HepG2 (cell line): ENCODE data around the gene AGPAT3. TPM values are rescaled to one million over a fixed set of nuclear protein-coding genes. Genes with fewer than 3 reads are reported as not detected.

Experiments
- ATAC-seq: fragments of 200-7000 bp; cut with Tn5 transposase; 3 replicates; pipeline ENCODE4 v1.9.1; 2020; ENCODE audit warnings: mild to moderate bottlenecking, moderate library complexity
- BruUV-seq: library from RNA; stranded (reverse); fragments of 400-500 nt; replicated peaks from 2 replicates; lab custom pipeline; 2021; lab: Mats Ljungman, UMichigan
- CTCF ChIA-PET: fragments of 300-600 bp; formaldehyde crosslinking; extraction: SDS; loops from one replicate; lab custom pipeline; 2021; ENCODE audit warnings: low total read pairs, inconsistent platforms, low intra/inter-chr PET ratio; lab: Yijun Ruan, JAX
- POLR2A ChIA-PET: fragments of 350-600 bp; sonication (Branson Sonifier 250); formaldehyde crosslinking; loops from one replicate; lab custom pipeline; 2020; ENCODE audit warnings: antibody characterized with exemption, inconsistent platforms; lab: Yijun Ruan, JAX
- DNase-seq: peaks from one replicate; pipeline ENCODE4 v3.0.0-alpha.2; 2015; ENCODE audit warnings: low spot score
- FAIRE-seq: peaks from 3 replicates; lab custom pipeline; 2011; peaks lifted over from hg19 to GRCh38; lab: Jason Lieb, UNC
- H2AFZ ChIP-seq: one replicate; pipeline ENCODE4 v1.6.1; 2011; ENCODE audit warnings: low read length, inconsistent platforms
- H3K27ac ChIP-seq: fragments of 300-600 bp; 3 replicates; pipeline ENCODE4 v1.8.0; 2011; ENCODE audit warnings: mixed run types, mild to moderate bottlenecking, mixed read lengths, low read length, inconsistent platforms; ENCODE audit not compliant: insufficient read depth; ENCODE audit errors: extremely low read length
- H3K27me3 ChIP-seq, 2 experiments: fragments of 200-600 bp in 1 of 2; 2 replicates in 1 of 2; 3 replicates in 1 of 2; pipeline versions ENCODE4 v1.6.0 to v1.8.0; 2011; ENCODE audit warnings: low read length in 2 of 2, mild to moderate bottlenecking in 2 of 2, moderate library complexity in 2 of 2, inconsistent platforms in 1 of 2; ENCODE audit not compliant: insufficient read depth in 2 of 2, control insufficient read depth in 1 of 2
- H3K36me3 ChIP-seq, 2 experiments: fragments of 200-600 bp in 1 of 2; replicated peaks in 1 of 2; 2 replicates in 1 of 2; 3 replicates in 1 of 2; pipeline versions ENCODE4 v1.5.1 to v1.8.0; 2011; ENCODE audit warnings: low read length in 2 of 2, inconsistent platforms in 1 of 2; ENCODE audit not compliant: insufficient read depth in 2 of 2, control insufficient read depth in 1 of 2
- H3K4me1 ChIP-seq: 2 replicates; pipeline ENCODE4 v1.5.1; 2012; ENCODE audit warnings: low read length, inconsistent platforms; ENCODE audit not compliant: insufficient read depth
- H3K4me2 ChIP-seq: 2 replicates; pipeline ENCODE4 v1.6.0; 2011; ENCODE audit warnings: low read depth, low read length, inconsistent platforms
- H3K4me3 ChIP-seq, 3 experiments: fragments of 200-600 bp in 1 of 3; sonication (generic), shearing (Covaris generic) in 1 of 3; replicated peaks in 1 of 3; 2 replicates each; pipeline ENCODE4 v1.5.1; 2011 to 2016; ENCODE audit warnings: low read length in 3 of 3, inconsistent platforms in 2 of 3, low read depth in 2 of 3, mild to moderate bottlenecking in 2 of 3, control low read depth in 1 of 3, mixed read lengths in 1 of 3; ENCODE audit not compliant: insufficient read depth in 1 of 3
- H3K79me2 ChIP-seq: one replicate; pipeline ENCODE4 v1.6.1; 2011; ENCODE audit warnings: low read length, inconsistent platforms; ENCODE audit not compliant: insufficient read depth
- H3K9ac ChIP-seq: 2 replicates; pipeline ENCODE4 v1.6.0; 2011; ENCODE audit warnings: mild to moderate bottlenecking, low read depth, low read length, inconsistent platforms; ENCODE audit not compliant: insufficient read depth
- H3K9me3 ChIP-seq: 2 replicates; pipeline ENCODE4 v1.5.1; 2012; ENCODE audit warnings: mild to moderate bottlenecking, low read length
- H4K20me1 ChIP-seq: 2 replicates; pipeline ENCODE4 v1.6.0; 2011; ENCODE audit warnings: inconsistent platforms, mild to moderate bottlenecking, low read length, moderate library complexity; ENCODE audit not compliant: insufficient read depth
- FUBP1 ChIP-seq: sonication (generic); formaldehyde crosslinking; IDR thresholded peaks from 2 replicates; pipeline ENCODE4 v1.5.1; 2020; ENCODE audit warnings: missing genetic modification reagents, mild to moderate bottlenecking, borderline replicate concordance
- KMT2B ChIP-seq: IDR thresholded peaks from 2 replicates; pipeline ENCODE4 v1.6.1; 2016; ENCODE audit warnings: missing genetic modification reagents, missing compliant biosample characterization
- PHF5A ChIP-seq: IDR thresholded peaks from one replicate; pipeline ENCODE4 v1.6.1; 2018; ENCODE audit warnings: low read depth, missing genetic modification reagents; ENCODE audit not compliant: unreplicated experiment
- SNAPC5 ChIP-seq: sonication (generic); formaldehyde crosslinking; IDR thresholded peaks from 2 replicates; pipeline ENCODE4 v1.8.1; 2023; ENCODE audit warnings: mild to moderate bottlenecking, missing genetic modification reagents, borderline replicate concordance
- THAP7 ChIP-seq: sonication (generic); formaldehyde crosslinking; IDR thresholded peaks from 2 replicates; pipeline ENCODE4 v1.8.1; 2023; ENCODE audit warnings: mild to moderate bottlenecking, missing genetic modification reagents
- ZBTB33 ChIP-seq: sonication (generic); formaldehyde crosslinking; IDR thresholded peaks from 2 replicates; pipeline ENCODE4 v1.4.0; 2020; ENCODE audit warnings: missing genetic modification reagents
- ZFP41 ChIP-seq: sonication (generic); formaldehyde crosslinking; IDR thresholded peaks from 2 replicates; pipeline ENCODE4 v1.4.0; 2020; ENCODE audit warnings: mild to moderate bottlenecking, missing genetic modification reagents, borderline replicate concordance
- ZNF512B ChIP-seq: sonication (generic); formaldehyde crosslinking; IDR thresholded peaks from 2 replicates; pipeline ENCODE4 v1.5.1; 2020; ENCODE audit warnings: missing genetic modification reagents, mild to moderate bottlenecking, borderline replicate concordance
- ZSCAN22 ChIP-seq: sonication (generic); formaldehyde crosslinking; IDR thresholded peaks from 2 replicates; pipeline ENCODE4 v1.4.0; 2020; ENCODE audit warnings: mild to moderate bottlenecking, missing genetic modification reagents
- WGBS: methylation state at CpG from one replicate; pipeline ENCODE4 v1.1.6; 2017; ENCODE audit warnings: low lambda C conversion rate; 5-methylcytosine and 5-hydroxymethylcytosine counted together
- in situ Hi-C: cut with HindIII; loops from 2 replicates; pipeline ENCODE4 v1.10.0; 2017; ENCODE audit warnings: low pct_unique_long_range_greater_than_20kb; ENCODE audit not compliant: extremely low pct_ligation_motif_present
- intact Hi-C: fragments of 100-400 bp; cut with micrococcal nuclease; formaldehyde crosslinking; loops from one replicate; pipeline ENCODE4 v1.10.0; 2022; ENCODE audit not compliant: unreplicated experiment
- polyA plus RNA-seq, 8 experiments: library from polyadenylated mRNA; depleted of rRNA in 3 of 8; stranded (reverse) in 7 of 8; unstranded in 1 of 8; fragments of >200 nt; fragmentation: Illumina TruSeq in 4 of 8; extraction: Trizol in 4 of 8; gene quantifications; 2 replicates each; pipeline versions ENCODE4 v1.2.1 to v1.2.3, GENCODE V29; 2011 to 2016; ENCODE audit warnings: low read depth in 4 of 8, missing spikeins in 1 of 8, mixed read lengths in 1 of 8; ENCODE audit not compliant: insufficient read depth in 1 of 8
- total RNA-seq, 5 experiments: library from RNA; depleted of rRNA; stranded (reverse); fragments of >200 nt; fragmentation: Illumina TruSeq; extraction: Trizol; gene quantifications; 2 replicates each; pipeline ENCODE4 v1.2.3, GENCODE V29; 2016; ENCODE audit warnings: low read depth in 1 of 5

Gene AGPAT3
- total and polyA plus RNA-seq, 2 of the 13 experiments (the other 11 are each of a cell fraction or from before 2014, with no cell fraction given), result 32.2 to 54.4 TPM

- ATAC-seq (0 out of 3 replicates have a peak, but pooled peaks have one; percentile 23), DNase-seq (no peak), FAIRE-seq (no peak)
- Histone ChIP-seq H3K4me3 (no peak overlapping the region), H3K9me3 (no peaks in the 10 kb centered on the region), H3K9ac (no peak overlapping the region), H3K79me2 (peaks cover 67% of the 10 kb centered on the region), H3K4me1 (peaks cover 31% of the 10 kb centered on the region), H3K4me2 (no peak overlapping the region), H3K36me3 (peaks cover 1 to 28% of the 10 kb centered on the region in 2 experiments), H2AFZ (no peak overlapping the region), H3K27ac (no peak overlapping the region), H3K27me3 (no peaks in the 10 kb centered on the region), H4K20me1 (peaks cover 9% of the 10 kb centered on the region; the same call in 1 of the 2 replicates)
- POLR2A ChIA-PET, result no interaction called here
- TF ChIP-seq ZBTB33 (CRISPR knock-in tag) (peak; percentile 49; the same call in 1 of the 2 replicates), THAP7 (no peak)
- CTCF ChIA-PET, result no interaction called here
- in situ Hi-C loops (loop anchor here (5.0 kb wide), 1 partner anchor 38 kb away; no protein-coding TSS in a partner anchor), intact Hi-C loops (no loop called here)
- BruUV-seq, result no TSS peak
- WGBS, result 100% methylated on average over 5 of the region's 6 CpGs
These were observed 164.6 kb downstream of the AGPAT3 start for GRCh38 chr21:44029460-44030087.

GRCh38 chr21:44035244-44035643 is 170.2 kb downstream of the AGPAT3 start:
- intact Hi-C loops, result no loop called here
- TF ChIP-seq ZNF512B (CRISPR knock-in tag) (no peak), PHF5A (no peak), ZSCAN22 (CRISPR knock-in tag) (no peak), SNAPC5 (CRISPR knock-in tag) (no peak), ZFP41 (no peak), KMT2B (no peak), FUBP1 (no peak)

More at GRCh38 chr21:44035244-44035643, 170.2 kb downstream of the AGPAT3 start:
- ChIA-PET CTCF (no interaction called here), POLR2A (no interaction called here)
- H3K4me2 ChIP-seq, result no peak overlapping the region
- H3K27me3 ChIP-seq, result no peaks in the 10 kb centered on the region
- FAIRE-seq (no peak), ATAC-seq (no peak), DNase-seq (no peak)
- in situ Hi-C loops, result no loop called here
- H3K79me2 ChIP-seq, result peaks cover 14% of the 10 kb centered on the region
- no peak overlapping the region for H3K4me3 ChIP-seq
- 98% methylated on average over 4 of the region's 4 CpGs for WGBS
- no peak overlapping the region for H2AFZ ChIP-seq
- no peaks in the 10 kb centered on the region for H3K9me3 ChIP-seq
- H4K20me1 ChIP-seq, result no peaks in the 10 kb centered on the region
- H3K9ac ChIP-seq, result no peak overlapping the region
- H3K27ac ChIP-seq, result no peak overlapping the region
- H3K36me3 ChIP-seq, result peaks cover 16 to 58% of the 10 kb centered on the region in 2 experiments
- BruUV-seq, result no TSS peak
- no peaks in the 10 kb centered on the region for H3K4me1 ChIP-seq
